Measurements from ENCODE around the gene EMX1.

Gene EMX1

GRCh38 chr2:72952961-72953360 lies 35.6 kb downstream of the EMX1 start:
- Histone ChIP-seq H3K27ac (no peak overlapping the region), H3K4me3 (no peak overlapping the region)

GRCh38 chr2:72953528-72953927 lies 36.2 kb downstream of the EMX1 start:
- no peak overlapping the region for H3K27ac ChIP-seq
- no peak overlapping the region for H3K4me3 ChIP-seq

GRCh38 chr2:72953976-72954375 lies 36.7 kb downstream of the EMX1 start:
- Histone ChIP-seq H3K27ac (peak overlapping the region in 1 of 21 experiments; percentile 49), H3K4me3 (no peak overlapping the region)

- Histone ChIP-seq H3K4me3 (no peak overlapping the region), H3K27ac (peak overlapping the region in 1 of 21 experiments; percentile 49)
Measured at GRCh38 chr2:72954376-72955227, 37.3 kb downstream of the EMX1 start.

- Histone ChIP-seq H3K27ac (no peak overlapping the region), H3K4me3 (no peak overlapping the region)
Measured at GRCh38 chr2:72955228-72956049, 38.1 kb downstream of the EMX1 start.

GRCh38 chr2:72956050-72956395 lies 38.7 kb downstream of the EMX1 start:
- no peak overlapping the region for H3K27ac ChIP-seq
- no peak overlapping the region for H3K4me3 ChIP-seq

- H3K4me3 ChIP-seq = no peak overlapping the region
- no peak overlapping the region for H3K27ac ChIP-seq
Measured at GRCh38 chr2:72956936-72957335, 39.6 kb downstream of the EMX1 start.

GRCh38 chr2:72958542-72959385 lies 41.4 kb downstream of the EMX1 start:
- no peak overlapping the region for H3K27ac ChIP-seq
- H3K4me3 ChIP-seq = no peak overlapping the region

- Histone ChIP-seq H3K27ac (no peak overlapping the region), H3K4me3 (no peak overlapping the region)
Measured at GRCh38 chr2:72959554-72959953, 42.2 kb downstream of the EMX1 start.

- no peak overlapping the region for H3K4me3 ChIP-seq
- no peak overlapping the region for H3K27ac ChIP-seq
Measured at GRCh38 chr2:72959995-72960981, 43.0 kb downstream of the EMX1 start.

GRCh38 chr2:72961036-72961720 lies 43.9 kb downstream of the EMX1 start:
- Histone ChIP-seq H3K27ac (no peak overlapping the region), H3K4me3 (no peak overlapping the region)

- no peak overlapping the region for H3K27ac ChIP-seq
- H3K4me3 ChIP-seq = no peak overlapping the region
Measured at GRCh38 chr2:72961853-72962468, 44.6 kb downstream of the EMX1 start.

GRCh38 chr2:72962911-72963310 lies 45.6 kb downstream of the EMX1 start:
- Histone ChIP-seq H3K4me3 (no peak overlapping the region), H3K27ac (no peak overlapping the region)

GRCh38 chr2:72963423-72964145 lies 46.3 kb downstream of the EMX1 start:
- H3K4me3 ChIP-seq = no peak overlapping the region
- no peak overlapping the region for H3K27ac ChIP-seq

- no peak overlapping the region for H3K4me3 ChIP-seq
- no peak overlapping the region for H3K27ac ChIP-seq
Measured at GRCh38 chr2:72964146-72964525, 46.8 kb downstream of the EMX1 start.

- no peak overlapping the region for H3K27ac ChIP-seq
Measured at GRCh38 chr2:72965016-72965415, 47.7 kb downstream of the EMX1 start.

GRCh38 chr2:72965770-72966450 lies 48.6 kb downstream of the EMX1 start:
- Histone ChIP-seq H3K4me3 (no peak overlapping the region), H3K27ac (no peak overlapping the region)

More at GRCh38 chr2:72965016-72965415, 47.7 kb downstream of the EMX1 start:
- H3K4me3 ChIP-seq = no peak overlapping the region

All from skin epidermis (tissue), 12 donors.